GM19397 (cell line): ENCODE data around the gene C1RL.
A peak's percentile ranks its signal among the peaks of the same experiment; 100 is the strongest.

Experiments used
- ATAC-seq: cut with Tn5 transposase; IDR thresholded peaks from one replicate; pipeline ENCODE4 v1.9.1; 2021; ENCODE audit warnings: mild to moderate bottlenecking, moderate library complexity; ENCODE audit not compliant: unreplicated experiment

C1RL gene

GRCh38 chr12:7108796-7109571 is at the start of gene C1RL:
C1RL (minus strand) TSS chr12:7109214; CDS start chr12:7109180, 34 bp downstream.
- ATAC-seq, result peak; percentile 35

GRCh38 chr12:7157391-7157790 is 48.4 kb upstream of the C1RL start:
- ATAC-seq, result no peak

GRCh38 chr12:7156259-7157197 is 47.5 kb upstream of the C1RL start:
- no peak for ATAC-seq

- no peak for ATAC-seq
These were observed 46.5 kb upstream of the C1RL start for GRCh38 chr12:7155471-7156034.

GRCh38 chr12:7154901-7155470 is 46.0 kb upstream of the C1RL start:
- no peak for ATAC-seq

- ATAC-seq, result no peak
These were observed 45.0 kb upstream of the C1RL start for GRCh38 chr12:7154042-7154441.

- no peak for ATAC-seq
These were observed 43.8 kb upstream of the C1RL start for GRCh38 chr12:7152818-7153217.

- no peak for ATAC-seq
These were observed 42.5 kb upstream of the C1RL start for GRCh38 chr12:7151532-7151931.

- no peak for ATAC-seq
These were observed 41.8 kb upstream of the C1RL start for GRCh38 chr12:7150841-7151240.

GRCh38 chr12:7150356-7150755 is 41.3 kb upstream of the C1RL start:
- no peak for ATAC-seq

- no peak for ATAC-seq
These were observed 37.9 kb upstream of the C1RL start for GRCh38 chr12:7146906-7147305.

GRCh38 chr12:7146228-7146627 is 37.2 kb upstream of the C1RL start:
- no peak for ATAC-seq

GRCh38 chr12:7145671-7146070 is 36.7 kb upstream of the C1RL start:
- no peak for ATAC-seq

- ATAC-seq, result no peak
These were observed 35.6 kb upstream of the C1RL start for GRCh38 chr12:7144414-7145120.

GRCh38 chr12:7143564-7143963 is 34.5 kb upstream of the C1RL start:
- no peak for ATAC-seq

GRCh38 chr12:7142809-7143465 is 33.9 kb upstream of the C1RL start:
- ATAC-seq, result no peak

- no peak for ATAC-seq
These were observed 33.1 kb upstream of the C1RL start for GRCh38 chr12:7142056-7142644.

GRCh38 chr12:7141351-7142005 is 32.5 kb upstream of the C1RL start:
- no peak for ATAC-seq

- ATAC-seq, result no peak
These were observed 30.2 kb upstream of the C1RL start for GRCh38 chr12:7139200-7139599.
